Stromal cell of bone marrow (primary cell): ENCODE measurements around the gene ATP13A4.

Source experiments
- DNase-seq: peaks from one replicate; pipeline ENCODE4 v3.0.0-alpha.2; 2012; ENCODE audit warnings: low read depth

Gene ATP13A4

DNA sequence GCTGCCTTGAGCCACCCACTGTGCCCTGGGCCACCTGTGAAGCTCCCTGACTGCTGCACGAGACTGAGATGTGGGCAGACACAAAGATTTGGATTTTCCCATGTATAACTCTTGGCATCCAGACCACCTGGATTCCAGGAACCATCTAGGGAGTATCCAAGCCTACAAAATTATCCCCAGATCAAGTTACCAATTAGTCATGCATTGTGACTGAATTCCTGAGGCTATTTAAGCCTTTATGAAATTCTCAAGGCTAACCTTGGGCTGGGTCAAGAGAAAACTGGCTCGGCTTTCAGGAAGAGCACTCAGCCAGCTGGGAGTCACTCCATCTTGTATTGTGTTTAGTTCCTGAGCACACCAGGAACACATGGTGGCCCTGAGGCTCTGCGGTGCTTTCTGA lies 162.8 kb downstream of the ATP13A4 start:
- DNase-seq, result no peak

DNA sequence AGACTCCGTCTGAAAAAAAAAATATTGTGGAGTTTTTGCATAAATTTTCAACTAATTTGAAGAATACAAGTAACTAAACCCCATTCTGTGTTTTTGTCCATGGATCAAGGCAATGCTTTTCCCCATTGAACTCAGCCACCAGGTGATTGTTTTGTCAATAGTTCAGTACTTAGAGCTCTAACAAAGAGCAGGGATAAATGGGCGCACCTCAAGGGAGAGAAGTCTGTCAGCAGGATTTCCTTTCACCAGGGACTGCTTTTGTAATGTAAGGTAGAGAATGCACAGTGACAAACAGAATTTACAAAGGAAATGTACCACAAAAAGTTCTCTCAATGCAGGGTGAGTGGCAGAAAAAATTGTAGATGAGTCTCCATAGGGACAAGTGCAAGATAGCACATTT lies 165.4 kb downstream of the ATP13A4 start:
- no peak for DNase-seq

DNA sequence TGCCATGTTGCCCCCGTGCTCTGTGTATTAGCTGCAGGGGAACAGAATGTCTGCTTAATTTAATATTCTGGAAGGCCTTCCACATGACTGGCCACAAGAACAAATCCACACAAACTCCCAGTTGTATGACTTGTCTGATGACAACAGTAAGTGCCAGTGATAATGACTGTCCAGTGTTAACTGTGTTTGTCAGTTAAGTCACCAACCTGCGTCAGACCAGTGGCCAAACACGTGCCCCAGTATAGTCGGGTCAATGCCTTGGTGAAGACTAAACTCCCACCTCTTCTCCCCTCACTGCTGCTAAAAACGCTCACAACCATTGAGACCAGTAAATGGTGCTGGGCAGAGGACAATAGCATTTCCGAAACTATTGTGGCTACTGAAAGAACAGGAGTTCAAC lies 166.3 kb downstream of the ATP13A4 start:
- DNase-seq, result no peak

DNA sequence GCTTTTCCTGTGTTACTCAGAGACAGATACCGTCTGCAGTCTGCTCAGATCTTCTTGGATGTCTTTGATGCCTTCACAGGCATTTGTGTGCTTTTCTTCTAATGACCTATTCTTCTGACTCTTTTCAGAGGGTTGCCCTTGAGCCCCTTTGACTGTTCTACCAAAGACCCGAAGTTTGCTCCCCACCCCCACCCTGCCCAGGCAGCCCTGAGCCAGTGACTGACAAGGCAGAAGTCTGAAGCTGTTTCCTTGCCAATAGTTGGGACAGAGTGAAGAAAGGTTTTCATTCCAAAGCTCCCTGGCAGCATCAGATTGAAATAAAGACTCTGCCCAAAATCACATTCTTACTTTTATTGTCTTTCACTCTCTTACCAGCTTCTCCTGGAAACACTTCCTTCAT lies 167.1 kb downstream of the ATP13A4 start:
- no peak for DNase-seq

DNA sequence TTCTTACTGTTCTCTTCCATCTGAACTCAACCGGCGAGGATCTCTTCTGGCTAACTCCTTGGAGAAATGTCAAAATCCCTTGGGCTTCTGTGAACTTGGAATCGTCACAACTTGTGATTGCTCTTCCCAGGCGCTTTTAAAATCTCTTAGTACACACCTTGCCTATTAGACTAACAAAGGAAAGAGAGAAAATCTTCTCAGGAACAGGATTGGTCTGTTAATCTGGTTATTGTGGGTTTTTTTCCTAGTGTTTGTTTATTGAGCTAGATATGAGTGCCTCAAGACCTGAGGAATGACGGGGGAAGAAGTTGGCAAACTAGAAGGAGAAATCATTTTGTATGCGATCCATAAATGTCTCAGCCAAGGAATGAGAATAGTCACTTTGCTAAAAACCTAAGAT lies 176.0 kb downstream of the ATP13A4 start, which contains the start of gene ATP13A5:
Gene ATP13A5, minus strand, starts transcription at position 48 of the 400 bp plus-strand sequence. Its CDS starts 28 bp downstream, at position 20.
- DNase-seq, result no peak

DNA sequence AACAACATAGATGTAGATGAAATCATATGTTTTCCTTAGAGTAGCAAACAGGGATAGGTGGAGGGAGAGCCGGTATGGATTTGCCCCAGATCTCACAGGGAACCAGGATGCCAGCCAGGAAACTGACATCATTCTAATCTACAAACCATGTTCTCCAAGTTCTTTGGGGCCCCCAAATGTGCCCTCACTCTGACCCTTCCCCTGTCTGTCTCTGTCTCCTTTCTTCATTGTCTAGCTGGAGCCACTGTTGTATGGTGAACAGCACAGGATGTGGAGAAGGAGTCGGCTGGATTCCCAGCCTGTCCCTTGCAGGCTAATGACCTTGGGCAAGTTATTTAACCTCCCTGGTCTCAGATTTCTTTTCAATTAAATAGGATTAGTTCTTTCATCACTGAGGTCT lies 177.1 kb downstream of the ATP13A4 start:
- no peak for DNase-seq

DNA sequence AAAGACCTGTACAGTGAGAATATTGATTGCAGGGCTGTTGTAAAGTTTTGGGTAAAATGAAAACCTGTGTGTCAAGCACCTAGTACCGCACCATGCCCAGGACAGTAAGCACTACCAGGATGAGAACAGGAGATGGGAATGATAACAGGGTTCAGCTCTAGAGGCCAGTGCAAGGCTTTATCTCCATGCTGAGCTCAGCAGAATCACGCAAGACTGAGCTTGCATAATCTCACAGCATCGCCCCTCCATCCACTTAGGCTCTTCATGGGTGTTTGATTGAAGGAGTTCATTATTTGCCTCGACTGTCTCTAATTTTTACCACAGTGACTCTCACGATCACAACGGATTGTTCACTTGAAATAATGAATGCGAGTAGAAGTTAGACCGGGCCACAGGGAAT lies 179.1 kb downstream of the ATP13A4 start:
- no peak for DNase-seq

DNA sequence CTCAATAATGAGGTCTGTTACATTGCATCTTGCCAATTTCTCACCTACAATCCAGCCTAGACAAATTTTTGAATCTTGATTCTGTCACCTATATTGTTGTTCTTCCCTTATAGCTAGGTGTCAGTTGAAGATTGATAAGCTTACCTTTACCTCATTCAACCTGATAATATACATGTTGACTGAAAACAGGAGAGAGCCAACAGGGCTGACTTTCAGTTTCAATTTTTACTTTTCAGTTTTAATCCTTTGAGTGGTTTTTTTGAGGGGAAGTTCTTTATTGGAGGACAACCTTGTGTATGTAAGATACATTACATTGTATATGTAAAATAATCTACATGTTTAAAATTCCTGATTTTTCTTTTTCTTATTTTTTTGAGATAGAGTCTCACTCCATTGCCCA lies 181.9 kb downstream of the ATP13A4 start:
- DNase-seq, result no peak

DNA sequence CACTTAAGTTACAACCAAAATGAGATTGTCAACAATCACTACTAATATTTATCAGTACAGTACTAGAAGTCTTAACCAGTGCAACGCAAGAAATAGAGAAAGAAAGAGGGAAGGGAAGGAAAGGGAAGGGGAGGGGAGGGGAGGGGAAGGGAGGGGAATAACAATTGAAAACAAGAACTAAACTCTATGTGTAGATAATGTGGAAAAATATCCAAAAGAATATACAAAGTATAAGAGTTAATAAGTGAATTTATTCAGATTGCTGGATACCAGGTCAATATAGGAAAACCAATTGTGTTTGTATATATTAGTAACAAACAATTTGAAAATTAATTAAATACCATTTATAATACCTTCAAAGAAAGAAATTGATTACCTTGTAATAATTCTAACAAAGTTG lies 186.8 kb downstream of the ATP13A4 start:
- DNase-seq, result no peak

DNA sequence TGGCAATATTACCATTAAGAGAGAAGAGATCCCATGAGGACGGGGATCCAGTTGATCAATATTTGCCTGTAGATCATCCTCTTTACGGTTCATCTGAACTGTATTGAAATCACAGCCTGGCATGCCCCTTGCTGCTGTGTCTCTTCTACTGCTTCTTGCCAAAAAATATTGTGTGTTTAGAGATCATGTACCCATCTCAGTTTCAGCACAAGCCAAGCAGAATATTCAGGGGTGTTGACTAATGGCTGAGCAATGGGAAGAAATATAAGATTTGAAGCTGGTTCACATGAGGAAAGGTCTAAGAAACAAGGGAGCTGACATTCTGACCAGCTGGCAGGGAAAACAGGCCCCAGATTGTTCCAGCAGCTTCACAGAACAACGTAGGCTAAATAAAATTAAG lies 197.4 kb downstream of the ATP13A4 start:
- no peak for DNase-seq

DNA sequence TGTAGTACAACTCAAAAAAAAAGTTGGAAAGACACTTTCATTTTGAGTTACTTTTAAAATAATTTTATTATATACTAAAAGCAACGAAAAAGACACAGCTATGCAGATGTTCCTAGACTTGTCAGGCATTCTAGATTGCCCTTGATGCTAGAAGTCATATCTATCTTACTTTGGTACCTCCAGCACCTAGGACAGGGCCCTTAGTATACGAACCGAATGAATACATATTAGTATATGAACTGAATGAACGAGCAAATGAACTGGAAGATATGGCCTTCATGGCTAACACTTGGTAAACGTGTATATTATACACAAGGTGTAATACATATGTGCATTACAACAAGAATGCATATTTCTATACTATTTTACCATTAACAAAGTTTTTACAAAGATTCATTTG lies 200.3 kb downstream of the ATP13A4 start:
- DNase-seq, result no peak
